Mesendoderm (in vitro differentiated cells): ENCODE measurements around the gene CHRND.
A peak's percentile ranks its signal among the peaks of the same experiment; 100 is the strongest.

ENCODE experiments used
- DNase-seq: peaks from one replicate; pipeline ENCODE4 v3.0.0; 2013
- H2AK5ac ChIP-seq: 2 replicates; pipeline ENCODE4 v1.6.1; 2013; ENCODE audit warnings: low read length, inconsistent platforms
- H2BK120ac ChIP-seq: 2 replicates; pipeline ENCODE4 v1.6.1; 2013; ENCODE audit warnings: low read depth, mild to moderate bottlenecking, low read length, moderate library complexity, mixed read lengths
- H2BK15ac ChIP-seq: replicated peaks from 2 replicates; pipeline ENCODE4 v1.6.1; 2013; ENCODE audit warnings: low read depth, mild to moderate bottlenecking, moderate library complexity
- H2BK5ac ChIP-seq: 2 replicates; pipeline ENCODE4 v1.6.1; 2013; ENCODE audit warnings: low read length, inconsistent platforms
- H3K18ac ChIP-seq: 2 replicates; pipeline ENCODE4 v1.6.1; 2013; ENCODE audit warnings: mild to moderate bottlenecking, low read length, mixed read lengths
- H3K23ac ChIP-seq: one replicate; pipeline ENCODE4 v1.6.1; 2013; ENCODE audit warnings: low read length
- H3K27ac ChIP-seq: 2 replicates; pipeline ENCODE4 v1.5.1; 2013; ENCODE audit warnings: low read depth, mild to moderate bottlenecking, inconsistent platforms, low read length, moderate library complexity
- H3K27me3 ChIP-seq: 2 replicates; pipeline ENCODE4 v1.6.1; 2013; ENCODE audit warnings: low read length, control low read depth, mild to moderate bottlenecking, inconsistent platforms; ENCODE audit not compliant: insufficient read depth, poor library complexity
- H3K36me3 ChIP-seq: 2 replicates; pipeline ENCODE4 v1.6.1; 2013; ENCODE audit warnings: low read length, inconsistent platforms; ENCODE audit not compliant: control insufficient read depth, insufficient read depth
- H3K4ac ChIP-seq: one replicate; pipeline ENCODE4 v1.6.1; 2013; ENCODE audit warnings: low read depth, mild to moderate bottlenecking, low read length, moderate library complexity
- H3K4me1 ChIP-seq: 2 replicates; pipeline ENCODE4 v1.6.1; 2013; ENCODE audit warnings: low read depth, low read length, inconsistent platforms; ENCODE audit not compliant: control insufficient read depth
- H3K4me2 ChIP-seq: 2 replicates; pipeline ENCODE4 v1.6.1; 2013; ENCODE audit warnings: low read length
- H3K4me3 ChIP-seq: 2 replicates; pipeline ENCODE4 v1.5.1; 2013; ENCODE audit warnings: mild to moderate bottlenecking, low read length
- H3K56ac ChIP-seq: one replicate; pipeline ENCODE4 v1.6.1; 2013; ENCODE audit warnings: low read length
- H3K79me1 ChIP-seq: 2 replicates; pipeline ENCODE4 v1.6.1; 2013; ENCODE audit warnings: low read length, inconsistent platforms
- H3K79me2 ChIP-seq: 2 replicates; pipeline ENCODE4 v1.6.1; 2013; ENCODE audit warnings: mild to moderate bottlenecking, low read length; ENCODE audit not compliant: control insufficient read depth, insufficient read depth
- H3K9ac ChIP-seq: 2 replicates; pipeline ENCODE4 v1.6.1; 2013; ENCODE audit warnings: low read length, inconsistent platforms
- H4K5ac ChIP-seq: one replicate; pipeline ENCODE4 v1.6.1; 2013; ENCODE audit warnings: low read length
- H4K8ac ChIP-seq: one replicate; pipeline ENCODE4 v1.6.1; 2013; ENCODE audit warnings: low read depth, mild to moderate bottlenecking, control low read depth, low read length, moderate library complexity
- WGBS: extraction: QIAGEN DNeasy Blood & Tissue Kit; methylation state at CpG from one replicate; pipeline ENCODE4 v1.1.7; 2013; ENCODE audit warnings: low lambda C conversion rate, missing lambda C conversion rate; ENCODE audit not compliant: insufficient coverage; ENCODE audit errors: extremely low coverage; 5-methylcytosine and 5-hydroxymethylcytosine counted together

The CHRND gene

GRCh38 chr2:232505856-232506255 lies 20.1 kb upstream of the CHRND start:
- Histone ChIP-seq H3K27me3 (peaks cover 10% of the 10 kb centered on the region), H2AK5ac (no peak overlapping the region), H3K79me1 (no peaks in the 10 kb centered on the region), H2BK120ac (no peak overlapping the region), H3K4me3 (no peak overlapping the region), H4K5ac (no peak overlapping the region), H3K23ac (no peak overlapping the region), H4K8ac (no peak overlapping the region), H3K4me2 (no peak overlapping the region), H3K27ac (no peak overlapping the region), H2BK5ac (no peak overlapping the region), H3K9ac (no peak overlapping the region), H3K36me3 (no peaks in the 10 kb centered on the region), H2BK15ac (no peak overlapping the region), H3K79me2 (no peaks in the 10 kb centered on the region), H3K56ac (no peak overlapping the region), H3K18ac (no peak overlapping the region), H3K4me1 (peaks cover 2% of the 10 kb centered on the region), H3K4ac (no peak overlapping the region)
- no CpG with 5 or more reads among the region's 10 CpGs for WGBS
- peak; percentile 14 for DNase-seq

- no peak overlapping the region for H3K56ac ChIP-seq
- no peak overlapping the region for H4K5ac ChIP-seq
- H3K27me3 ChIP-seq, result peaks cover 10% of the 10 kb centered on the region
- H3K4me2 ChIP-seq, result no peak overlapping the region
- H2AK5ac ChIP-seq, result no peak overlapping the region
- no peak overlapping the region for H3K27ac ChIP-seq
- no peak overlapping the region for H2BK15ac ChIP-seq
- no peak overlapping the region for H3K4me3 ChIP-seq
- H3K18ac ChIP-seq, result no peak overlapping the region
- H3K36me3 ChIP-seq, result no peaks in the 10 kb centered on the region
- WGBS, result no CpG with 5 or more reads among the region's 4 CpGs
- H3K79me2 ChIP-seq, result no peaks in the 10 kb centered on the region
- no peak overlapping the region for H3K9ac ChIP-seq
- no peak overlapping the region for H2BK5ac ChIP-seq
- H3K23ac ChIP-seq, result no peak overlapping the region
- H3K4ac ChIP-seq, result no peak overlapping the region
- H2BK120ac ChIP-seq, result no peak overlapping the region
- no peak overlapping the region for H4K8ac ChIP-seq
- no peaks in the 10 kb centered on the region for H3K79me1 ChIP-seq
- H3K4me1 ChIP-seq, result peaks cover 2% of the 10 kb centered on the region
- DNase-seq, result no peak
Measured at GRCh38 chr2:232506709-232507108, 19.3 kb upstream of the CHRND start.

GRCh38 chr2:232508251-232508650 lies 17.7 kb upstream of the CHRND start:
- no peaks in the 10 kb centered on the region for H3K36me3 ChIP-seq
- H4K8ac ChIP-seq, result no peak overlapping the region
- no CpG with 5 or more reads among the region's 7 CpGs for WGBS
- H2BK120ac ChIP-seq, result no peak overlapping the region
- H3K18ac ChIP-seq, result no peak overlapping the region
- no peak overlapping the region for H2BK15ac ChIP-seq
- peaks cover 10% of the 10 kb centered on the region for H3K27me3 ChIP-seq
- H3K4me2 ChIP-seq, result no peak overlapping the region
- H3K4me3 ChIP-seq, result no peak overlapping the region
- H3K4me1 ChIP-seq, result no peaks in the 10 kb centered on the region
- H3K9ac ChIP-seq, result no peak overlapping the region
- H3K56ac ChIP-seq, result no peak overlapping the region
- no peaks in the 10 kb centered on the region for H3K79me2 ChIP-seq
- H3K4ac ChIP-seq, result no peak overlapping the region
- H3K79me1 ChIP-seq, result no peaks in the 10 kb centered on the region
- no peak overlapping the region for H3K23ac ChIP-seq
- no peak overlapping the region for H4K5ac ChIP-seq
- H3K27ac ChIP-seq, result no peak overlapping the region
- H2AK5ac ChIP-seq, result no peak overlapping the region
- H2BK5ac ChIP-seq, result no peak overlapping the region
- DNase-seq, result no peak

- Histone ChIP-seq H2BK15ac (no peak overlapping the region), H4K8ac (no peak overlapping the region), H2AK5ac (no peak overlapping the region), H3K36me3 (no peaks in the 10 kb centered on the region), H3K27ac (no peak overlapping the region), H4K5ac (no peak overlapping the region), H3K4ac (no peak overlapping the region), H3K18ac (no peak overlapping the region), H2BK120ac (no peak overlapping the region), H3K79me1 (no peaks in the 10 kb centered on the region), H2BK5ac (no peak overlapping the region), H3K56ac (no peak overlapping the region), H3K79me2 (no peaks in the 10 kb centered on the region), H3K23ac (no peak overlapping the region), H3K4me1 (no peaks in the 10 kb centered on the region), H3K4me3 (no peak overlapping the region), H3K9ac (no peak overlapping the region), H3K4me2 (no peak overlapping the region), H3K27me3 (no peaks in the 10 kb centered on the region)
- WGBS, result no CpG with 5 or more reads among the region's 11 CpGs
- DNase-seq, result no peak
Measured at GRCh38 chr2:232511336-232511890, 14.5 kb upstream of the CHRND start.

- H2AK5ac ChIP-seq, result no peak overlapping the region
- no peak overlapping the region for H3K9ac ChIP-seq
- no peak overlapping the region for H3K27ac ChIP-seq
- no peak overlapping the region for H2BK5ac ChIP-seq
- no peak overlapping the region for H3K23ac ChIP-seq
- no peaks in the 10 kb centered on the region for H3K27me3 ChIP-seq
- H2BK15ac ChIP-seq, result no peak overlapping the region
- no peaks in the 10 kb centered on the region for H3K79me2 ChIP-seq
- H3K4ac ChIP-seq, result no peak overlapping the region
- no peak overlapping the region for H4K5ac ChIP-seq
- H3K4me1 ChIP-seq, result no peaks in the 10 kb centered on the region
- H3K4me3 ChIP-seq, result no peak overlapping the region
- no peaks in the 10 kb centered on the region for H3K79me1 ChIP-seq
- no peak overlapping the region for H4K8ac ChIP-seq
- no peaks in the 10 kb centered on the region for H3K36me3 ChIP-seq
- no peak overlapping the region for H3K56ac ChIP-seq
- DNase-seq, result no peak
- no peak overlapping the region for H3K4me2 ChIP-seq
- H3K18ac ChIP-seq, result no peak overlapping the region
- H2BK120ac ChIP-seq, result no peak overlapping the region
- no CpG with 5 or more reads among the region's 10 CpGs for WGBS
Measured at GRCh38 chr2:232512602-232513001, 13.4 kb upstream of the CHRND start.

GRCh38 chr2:232513353-232513752 lies 12.6 kb upstream of the CHRND start:
- DNase-seq, result no peak
- H3K27me3 ChIP-seq, result no peaks in the 10 kb centered on the region
- no peak overlapping the region for H3K27ac ChIP-seq

More at GRCh38 chr2:232513353-232513752, 12.6 kb upstream of the CHRND start:
- no peak overlapping the region for H3K9ac ChIP-seq
- no peak overlapping the region for H3K4ac ChIP-seq
- H3K79me2 ChIP-seq, result no peaks in the 10 kb centered on the region
- no peak overlapping the region for H3K4me2 ChIP-seq
- H3K56ac ChIP-seq, result no peak overlapping the region
- H4K8ac ChIP-seq, result no peak overlapping the region
- no peak overlapping the region for H4K5ac ChIP-seq
- H2BK120ac ChIP-seq, result no peak overlapping the region
- WGBS, result no CpG with 5 or more reads among the region's 5 CpGs
- H3K23ac ChIP-seq, result no peak overlapping the region
- H2BK5ac ChIP-seq, result no peak overlapping the region
- H3K4me3 ChIP-seq, result no peak overlapping the region
- no peak overlapping the region for H2AK5ac ChIP-seq
- no peak overlapping the region for H2BK15ac ChIP-seq
- no peaks in the 10 kb centered on the region for H3K36me3 ChIP-seq
- no peak overlapping the region for H3K18ac ChIP-seq
- H3K4me1 ChIP-seq, result no peaks in the 10 kb centered on the region
- H3K79me1 ChIP-seq, result no peaks in the 10 kb centered on the region
